SK-N-SH (cell line): ENCODE results near the gene C11orf91. TPM values are rescaled to one million over a fixed set of nuclear protein-coding genes. Genes with fewer than 3 reads are reported as not detected.

ENCODE experiments used
- CTCF ChIA-PET: fragments of 300-600, 350-600 bp; formaldehyde crosslinking; extraction: SDS; loops from one replicate; lab custom pipeline; 2021; lab: Yijun Ruan, JAX
- POLR2A ChIA-PET: fragments of 350-600 bp; sonication (Branson Sonifier 250); formaldehyde crosslinking; extraction: SDS; loops from one replicate; lab custom pipeline; 2020; ENCODE audit warnings: antibody characterized with exemption, inconsistent platforms; lab: Yijun Ruan, JAX
- DNase-seq: peaks from one replicate; pipeline ENCODE4 v3.0.0; 2012
- H2AFZ ChIP-seq: fragments of 200-600 bp; sonication (generic); 2 replicates; pipeline ENCODE4 v1.8.1; 2016; ENCODE audit warnings: antibody characterized with exemption, mild to moderate bottlenecking, low read depth
- H3F3A ChIP-seq: fragments of 200-600 bp; sonication (generic); replicated peaks from 2 replicates; pipeline ENCODE3; 2016; ENCODE audit warnings: antibody characterized with exemption, mild to moderate bottlenecking; ENCODE audit not compliant: insufficient read depth
- H3K27ac ChIP-seq, 2 experiments: fragments of 200-500 bp in 1 of 2; fragments of 200-600 bp in 1 of 2; sonication (Bioruptor generic) in 1 of 2; sonication (generic), shearing (Covaris generic) in 1 of 2; 2 replicates each; pipeline versions ENCODE4 v1.5.1 to v1.6.1; 2014 to 2016; ENCODE audit warnings: low read depth in 2 of 2, inconsistent platforms in 1 of 2, low read length in 1 of 2, mild to moderate bottlenecking in 1 of 2, mixed read lengths in 1 of 2
- H3K27me3 ChIP-seq: fragments of 200-600 bp; sonication (generic), shearing (Covaris generic); 2 replicates; pipeline ENCODE4 v1.6.1; 2016; ENCODE audit warnings: mixed run types; ENCODE audit not compliant: insufficient read depth
- H3K36me3 ChIP-seq, 2 experiments: fragments of 200-500 bp in 1 of 2; fragments of 200-600 bp in 1 of 2; sonication (Bioruptor generic) in 1 of 2; sonication (generic) in 1 of 2; replicated peaks in 1 of 2; 2 replicates each; pipeline versions ENCODE3 to v1.5.1; 2014 to 2016; ENCODE audit warnings: low read length in 1 of 2, mild to moderate bottlenecking in 1 of 2; ENCODE audit not compliant: insufficient read depth in 2 of 2, control insufficient read depth in 1 of 2
- H3K4me1 ChIP-seq, 2 experiments: fragments of 200-500 bp in 1 of 2; fragments of 200-600 bp in 1 of 2; sonication (Bioruptor generic) in 1 of 2; sonication (generic), shearing (Covaris generic) in 1 of 2; 2 replicates each; pipeline versions ENCODE4 v1.5.1 to v1.6.1; 2014 to 2016; ENCODE audit warnings: low read depth in 1 of 2, low read length in 1 of 2, mixed run types in 1 of 2; ENCODE audit not compliant: insufficient read depth in 2 of 2, control insufficient read depth in 1 of 2
- H3K4me2 ChIP-seq: fragments of 200-600 bp; sonication (generic), shearing (Covaris generic); 2 replicates; pipeline ENCODE4 v1.6.1; 2017; ENCODE audit warnings: mixed run types
- H3K4me3 ChIP-seq, 2 experiments: fragments of 200-500 bp in 1 of 2; fragments of 200-600 bp in 1 of 2; sonication (Bioruptor generic) in 1 of 2; sonication (generic), shearing (Covaris generic) in 1 of 2; 2 replicates each; pipeline versions ENCODE4 v1.5.1 to v1.8.1; 2014 to 2016; ENCODE audit warnings: low read depth in 2 of 2, inconsistent platforms in 1 of 2, low read length in 1 of 2, mild to moderate bottlenecking in 1 of 2, mixed read lengths in 1 of 2, moderate library complexity in 1 of 2
- H3K79me2 ChIP-seq: fragments of 200-600 bp; sonication (generic); 2 replicates; pipeline ENCODE4 v1.8.1; 2017; ENCODE audit warnings: mild to moderate bottlenecking; ENCODE audit not compliant: insufficient read depth
- H3K9ac ChIP-seq: fragments of 200-600 bp; sonication (generic); 2 replicates; pipeline ENCODE4 v1.6.1; 2017; ENCODE audit warnings: mixed run types
- H3K9me2 ChIP-seq: fragments of 200-600 bp; sonication (generic); 2 replicates; pipeline ENCODE4 v1.6.1; 2017; ENCODE audit warnings: mixed run types
- H3K9me3 ChIP-seq: fragments of 200-600 bp; sonication (generic); 2 replicates; pipeline ENCODE4 v1.6.1; 2017; ENCODE audit warnings: mixed run types, mild to moderate bottlenecking, moderate library complexity
- H4K20me1 ChIP-seq: fragments of 200-600 bp; sonication (generic); 2 replicates; pipeline ENCODE4 v1.6.1; 2017; ENCODE audit warnings: mild to moderate bottlenecking, mixed run types; ENCODE audit not compliant: insufficient read depth
- CHD2 ChIP-seq: fragments of 150-350 bp; IDR thresholded peaks from 2 replicates; pipeline ENCODE4 v1.6.1; 2018; ENCODE audit warnings: low read length; ENCODE audit not compliant: partially characterized antibody
- ELF1 ChIP-seq: IDR thresholded peaks from 2 replicates; pipeline ENCODE4 v1.4.0; 2012
- FOXJ3 ChIP-seq: sonication (generic); formaldehyde crosslinking; IDR thresholded peaks from 2 replicates; pipeline ENCODE4 v1.5.1; 2020; ENCODE audit warnings: mild to moderate bottlenecking, missing genetic modification reagents
- FOXM1 ChIP-seq: IDR thresholded peaks from 2 replicates; pipeline ENCODE4 v1.4.0; 2012; ENCODE audit warnings: low read depth, mild to moderate bottlenecking
- JUND ChIP-seq: IDR thresholded peaks from 2 replicates; pipeline ENCODE4 v1.4.0; 2012
- MXI1 ChIP-seq: IDR thresholded peaks from 2 replicates; pipeline ENCODE4 v1.6.1; 2012; ENCODE audit warnings: mild to moderate bottlenecking, low read depth, low read length, improper control_type of control experiment
- NRF1 ChIP-seq: IDR thresholded peaks from 2 replicates; pipeline ENCODE4 v1.6.1; 2012; ENCODE audit warnings: low read depth, mild to moderate bottlenecking, low read length
- POLR2AphosphoS5 ChIP-seq: IDR thresholded peaks from 2 replicates; pipeline ENCODE4 v1.6.1; 2012; ENCODE audit warnings: low read depth, low read length
- RAD21 ChIP-seq: IDR thresholded peaks from 2 replicates; pipeline ENCODE4 v1.6.1; 2012; ENCODE audit warnings: mild to moderate bottlenecking, low read length
- RCOR1 ChIP-seq: fragments of 150-350 bp; IDR thresholded peaks from 2 replicates; pipeline ENCODE4 v1.6.1; 2017; ENCODE audit warnings: antibody characterized with exemption, low read length
- SIN3A ChIP-seq: IDR thresholded peaks from 2 replicates; pipeline ENCODE4 v1.6.1; 2012; ENCODE audit warnings: low read depth, mild to moderate bottlenecking, low read length, moderate library complexity, borderline replicate concordance
- SMC3 ChIP-seq: IDR thresholded peaks from 2 replicates; pipeline ENCODE4 v1.6.1; 2012; ENCODE audit warnings: low read depth, low read length, improper control_type of control experiment
- TCF12 ChIP-seq: IDR thresholded peaks from 2 replicates; pipeline ENCODE4 v1.4.0; 2012
- TEAD4 ChIP-seq: IDR thresholded peaks from 2 replicates; pipeline ENCODE4 v1.4.0; 2012; ENCODE audit warnings: mild to moderate bottlenecking, borderline replicate concordance; ENCODE audit not compliant: insufficient read depth
- WGBS: methylation state at CpG from one replicate; pipeline ENCODE4 v1.1.6; 2017; ENCODE audit warnings: low lambda C conversion rate; 5-methylcytosine and 5-hydroxymethylcytosine counted together
- polyA plus RNA-seq, 3 experiments: library from polyadenylated mRNA; depleted of rRNA; stranded (reverse); fragments of >200 nt; gene quantifications; 2 replicates each; pipeline ENCODE4 v1.2.3, GENCODE V29; 2012
- TF ChIP-seq, protein P1 (sequence below): fragments of 200-600 bp; sonication (generic); IDR thresholded peaks from 2 replicates; pipeline ENCODE4 v1.6.1; 2017; ENCODE audit warnings: antibody characterized with exemption, mild to moderate bottlenecking, moderate library complexity
- TF ChIP-seq, protein P2 (sequence below): fragments of 150-350 bp; IDR thresholded peaks from 2 replicates; pipeline ENCODE4 v1.6.1; 2016; ENCODE audit warnings: mild to moderate bottlenecking, low read depth, low read length

Gene C11orf91
- polyA plus RNA-seq, 1 of the 3 experiments (the other 2 are of a cell fraction) = 0.15 TPM

DNA sequence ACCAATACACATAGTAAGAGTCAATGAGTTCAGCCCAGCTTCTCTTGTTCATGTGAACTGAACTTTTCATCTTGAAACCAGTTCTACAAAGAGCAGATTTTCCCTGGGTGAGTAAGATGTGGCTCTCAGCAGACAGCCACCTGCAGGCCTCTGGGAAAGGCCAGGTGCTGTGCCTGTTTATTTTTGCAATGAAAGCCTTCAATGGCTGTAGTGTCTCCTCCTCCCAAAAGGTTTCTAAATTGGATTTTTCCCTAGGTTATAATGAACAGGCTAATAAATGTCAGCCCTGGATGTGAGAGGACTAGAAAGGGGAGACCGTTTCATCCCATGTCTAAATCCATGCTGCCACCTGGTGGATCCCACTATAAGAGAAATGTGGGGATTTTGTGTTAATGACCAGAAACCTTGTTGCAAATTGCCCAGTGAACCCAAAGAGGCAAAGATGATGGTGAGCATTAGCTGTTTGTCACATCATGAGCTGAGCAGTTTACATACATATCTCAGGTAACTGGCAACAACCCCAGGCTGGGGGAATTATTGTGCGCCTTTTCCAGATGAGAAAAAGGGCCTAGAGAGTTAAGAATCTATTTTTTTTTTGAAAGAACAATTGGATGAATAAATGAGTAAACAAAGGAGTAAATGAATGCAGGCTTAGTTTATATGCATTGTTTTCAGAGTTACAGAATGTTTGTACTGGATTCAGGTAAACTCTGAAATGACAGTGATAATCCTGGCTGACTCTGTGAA is 12.7 kb downstream of the C11orf91 start:
- ChIA-PET POLR2A (no interaction called here), CTCF (interaction anchor here (0.5 to 14.6 kb wide), 26 partner anchors 9 to 522 kb away, joined by 3 to 185 read pairs (median 4); partner anchors contain the start of genes C11orf91 and KIAA1549L)
- peaks cover 12 to 45% of the 10 kb centered on the region in 2 experiments for H3K4me1 ChIP-seq
- H3K79me2 ChIP-seq = no peaks in the 10 kb centered on the region
- H2AFZ ChIP-seq = no peak overlapping the region
- peak; percentile 71 for DNase-seq
- peaks cover 0 to 3% of the 10 kb centered on the region in 2 experiments for H3K36me3 ChIP-seq
- H3K27me3 ChIP-seq = no peaks in the 10 kb centered on the region
- peak overlapping the region in 1 of 2 experiments; percentile 100; a peak in 2 of 4 replicates for H3K27ac ChIP-seq
- WGBS = 62% methylated on average over 2 of the region's 2 CpGs
- TF ChIP-seq, protein P1, sequence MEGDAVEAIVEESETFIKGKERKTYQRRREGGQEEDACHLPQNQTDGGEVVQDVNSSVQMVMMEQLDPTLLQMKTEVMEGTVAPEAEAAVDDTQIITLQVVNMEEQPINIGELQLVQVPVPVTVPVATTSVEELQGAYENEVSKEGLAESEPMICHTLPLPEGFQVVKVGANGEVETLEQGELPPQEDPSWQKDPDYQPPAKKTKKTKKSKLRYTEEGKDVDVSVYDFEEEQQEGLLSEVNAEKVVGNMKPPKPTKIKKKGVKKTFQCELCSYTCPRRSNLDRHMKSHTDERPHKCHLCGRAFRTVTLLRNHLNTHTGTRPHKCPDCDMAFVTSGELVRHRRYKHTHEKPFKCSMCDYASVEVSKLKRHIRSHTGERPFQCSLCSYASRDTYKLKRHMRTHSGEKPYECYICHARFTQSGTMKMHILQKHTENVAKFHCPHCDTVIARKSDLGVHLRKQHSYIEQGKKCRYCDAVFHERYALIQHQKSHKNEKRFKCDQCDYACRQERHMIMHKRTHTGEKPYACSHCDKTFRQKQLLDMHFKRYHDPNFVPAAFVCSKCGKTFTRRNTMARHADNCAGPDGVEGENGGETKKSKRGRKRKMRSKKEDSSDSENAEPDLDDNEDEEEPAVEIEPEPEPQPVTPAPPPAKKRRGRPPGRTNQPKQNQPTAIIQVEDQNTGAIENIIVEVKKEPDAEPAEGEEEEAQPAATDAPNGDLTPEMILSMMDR = peak; percentile 88
- TF ChIP-seq MXI1 (no peak), JUND (no peak), CHD2 (no peak), SMC3 (peak; percentile 99), TEAD4 (no peak), FOXM1 (no peak), SIN3A (no peak), RAD21 (peak; percentile 98)
- no peaks in the 10 kb centered on the region for H3K9me3 ChIP-seq
- H3K4me3 ChIP-seq = no peak overlapping the region; a peak in 1 of 4 replicates
- H4K20me1 ChIP-seq = no peaks in the 10 kb centered on the region
- H3K4me2 ChIP-seq = no peak overlapping the region
- H3F3A ChIP-seq = peaks cover 43% of the 10 kb centered on the region
- H3K9me2 ChIP-seq = no peaks in the 10 kb centered on the region
- H3K9ac ChIP-seq = no peak overlapping the region; the same call in 1 of the 2 replicates

DNA sequence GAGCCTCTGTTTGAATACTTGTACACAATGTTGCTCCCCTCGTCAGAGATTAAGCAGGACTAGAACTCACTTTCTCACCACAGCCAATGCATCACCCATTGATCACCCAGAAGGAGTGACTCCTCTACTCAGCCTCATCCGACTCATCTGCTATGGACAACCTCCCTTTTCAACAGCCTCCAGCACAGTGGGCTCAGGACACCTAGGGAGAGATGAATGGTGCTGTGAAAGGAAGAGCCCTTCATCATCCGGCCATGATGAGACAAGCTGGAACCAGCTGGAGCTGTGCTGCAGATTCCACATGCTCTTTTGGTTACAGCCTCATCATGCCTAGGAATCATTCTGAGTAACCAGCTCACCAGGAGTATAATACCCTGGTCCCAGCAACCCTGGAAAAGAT is 15.5 kb downstream of the C11orf91 start:
- Histone ChIP-seq H3K4me2 (no peak overlapping the region), H3K9me3 (no peaks in the 10 kb centered on the region), H3K4me3 (no peak overlapping the region), H3K27ac (no peak overlapping the region), H3K9me2 (no peaks in the 10 kb centered on the region), H3K27me3 (no peaks in the 10 kb centered on the region), H3K36me3 (peaks cover 0 to 9% of the 10 kb centered on the region in 2 experiments), H3K9ac (no peak overlapping the region), H3K4me1 (peaks cover 0 to 20% of the 10 kb centered on the region in 2 experiments; a peak in 2 of 4 replicates), H4K20me1 (no peaks in the 10 kb centered on the region), H3K79me2 (peaks cover 6% of the 10 kb centered on the region; the same call in 1 of the 2 replicates), H2AFZ (no peak overlapping the region), H3F3A (peaks cover 26% of the 10 kb centered on the region)
- ChIA-PET POLR2A (no interaction called here), CTCF (interaction anchor here (1.4 to 14.6 kb wide), 4 partner anchors 57 to 519 kb away, joined by 3 to 185 read pairs (median 27); no protein-coding TSS in a partner anchor)
- WGBS = 78% methylated on average over 3 of the region's 3 CpGs
- TF ChIP-seq RAD21 = no peak
- TF ChIP-seq JUND = no peak
- TF ChIP-seq, protein P1 = no peak
- no peak for TF ChIP-seq NRF1
- TF ChIP-seq, protein P2, sequence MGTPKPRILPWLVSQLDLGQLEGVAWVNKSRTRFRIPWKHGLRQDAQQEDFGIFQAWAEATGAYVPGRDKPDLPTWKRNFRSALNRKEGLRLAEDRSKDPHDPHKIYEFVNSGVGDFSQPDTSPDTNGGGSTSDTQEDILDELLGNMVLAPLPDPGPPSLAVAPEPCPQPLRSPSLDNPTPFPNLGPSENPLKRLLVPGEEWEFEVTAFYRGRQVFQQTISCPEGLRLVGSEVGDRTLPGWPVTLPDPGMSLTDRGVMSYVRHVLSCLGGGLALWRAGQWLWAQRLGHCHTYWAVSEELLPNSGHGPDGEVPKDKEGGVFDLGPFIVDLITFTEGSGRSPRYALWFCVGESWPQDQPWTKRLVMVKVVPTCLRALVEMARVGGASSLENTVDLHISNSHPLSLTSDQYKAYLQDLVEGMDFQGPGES = no peak
- no peak for TF ChIP-seq RCOR1
- no peak for TF ChIP-seq POLR2AphosphoS5
- TF ChIP-seq FOXJ3 = no peak
- TF ChIP-seq TCF12 = no peak
- TF ChIP-seq ELF1 = no peak
- no peak for DNase-seq
